Esophagus squamous epithelium (tissue), 4 donors: ENCODE results near the gene ADAMTS7.

Experiments used
- CTCF ChIP-seq, 6 experiments: fragments of 450-650 bp in 4 of 6; fragments of 200-600 bp in 2 of 6; sonication (generic) in 2 of 6; IDR thresholded peaks; one replicate each; pipeline ENCODE4 v1.5.1; 2016 to 2019; ENCODE audit warnings: antibody characterized with exemption in 6 of 6, mild to moderate bottlenecking in 4 of 6, moderate library complexity in 4 of 6
- POLR2A ChIP-seq, 4 donors: fragments of 450-650 bp; IDR thresholded peaks; one replicate each; pipeline ENCODE4 v1.6.1; 2017; ENCODE audit warnings: antibody characterized with exemption in 4 of 4, mild to moderate bottlenecking in 4 of 4, moderate library complexity in 3 of 4

DNA sequence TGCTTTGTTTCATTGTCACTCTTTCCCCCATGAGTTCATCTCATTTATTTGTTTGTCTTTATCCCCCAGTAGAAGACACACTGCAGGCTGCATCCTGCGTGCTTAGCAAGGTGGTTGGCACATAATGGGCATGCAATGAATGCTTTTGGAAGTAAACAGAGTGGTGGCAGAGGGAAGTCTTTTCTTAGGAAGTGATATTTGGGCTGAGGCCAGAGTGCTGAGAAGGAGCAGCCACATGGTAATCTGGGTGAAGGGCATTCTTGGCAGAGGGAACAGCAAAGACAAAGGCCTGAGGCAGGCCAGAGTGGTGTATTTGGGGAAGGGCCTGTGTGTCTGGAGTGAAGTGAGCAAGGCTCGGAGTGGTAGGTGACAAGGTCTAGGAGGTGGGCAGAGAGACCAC lies 17.7 kb upstream of the ADAMTS7 start:
- TF ChIP-seq CTCF (IDR thresholded peaks at IDR 0.05), result no peak
- no peak for TF ChIP-seq POLR2A (IDR thresholded peaks at IDR 0.05)
